Left lung (tissue), 10 donors: ENCODE results near the gene BATF3. TPM values are rescaled to one million over a fixed set of nuclear protein-coding genes. Genes with fewer than 3 reads are reported as not detected.
A peak's percentile ranks its signal among the peaks of the same experiment; 100 is the strongest.

Experiments used
- ATAC-seq: fragments of 200-7000 bp; cut with Tn5 transposase; one replicate; pipeline ENCODE4 v1.9.1; 2020; ENCODE audit warnings: moderate library complexity
- DNase-seq, 4 donors: peaks; one replicate each; pipeline ENCODE4 v3.0.0-alpha.2; 2013 to 2020
- H3K27ac ChIP-seq, 2 donors: fragments of 200-600 bp; sonication (generic) in 1 of 2; one replicate each; pipeline versions ENCODE4 v1.5.0 to v1.8.0; 2020 to 2021
- H3K27me3 ChIP-seq, 2 donors: fragments of 200-600 bp; sonication (generic) in 1 of 2; one replicate each; pipeline versions ENCODE4 v1.5.0 to v1.8.0; 2020 to 2021
- H3K36me3 ChIP-seq, 2 donors: fragments of 200-600 bp; sonication (generic) in 1 of 2; one replicate each; pipeline versions ENCODE4 v1.5.0 to v1.8.0; 2020 to 2021
- H3K4me1 ChIP-seq, 2 donors: fragments of 200-600 bp; one replicate each; pipeline ENCODE4 v1.8.0; 2021
- H3K4me3 ChIP-seq, 2 donors: fragments of 200-600 bp; sonication (generic) in 1 of 2; one replicate each; pipeline versions ENCODE4 v1.5.0 to v1.8.0; 2020 to 2021; ENCODE audit warnings: mild to moderate bottlenecking in 1 of 2
- H3K9me3 ChIP-seq, 2 donors: fragments of 200-600 bp; sonication (generic) in 1 of 2; one replicate each; pipeline versions ENCODE4 v1.5.0 to v1.8.0; 2020 to 2021
- CTCF ChIP-seq, 2 donors: fragments of 200-600 bp; sonication (generic) in 1 of 2; IDR thresholded peaks; one replicate each; pipeline versions ENCODE4 v1.5.0 to v1.8.0; 2021; ENCODE audit warnings: antibody characterized with exemption in 2 of 2
- intact Hi-C, 2 donors: fragments of 100-400 bp; cut with DNase I; formaldehyde crosslinking; loops; one replicate each; pipeline versions ENCODE4 v1.11.2 to v1.14.2; 2022
- polyA plus RNA-seq, 6 donors: library from polyadenylated mRNA; unstranded; fragments of 120-200 nt; gene quantifications; one replicate each; pipeline ENCODE4 v1.2.1, GENCODE V29; 2013; ENCODE audit not compliant: insufficient read length in 6 of 6
- total RNA-seq, 2 donors: library from RNA; stranded (reverse); fragmentation: NEBNext Ultra II Directional; extraction: Animal tissue kit (Norgen Biotek cat#: 25700); gene quantifications; one replicate each; pipeline ENCODE4 v1.2.1, GENCODE V29; 2021
- donor health status: DM: no; HTN: yes; CAD: no.
- donor health status: DM: no; HTN: no; CAD: no.

BATF3 gene
- total and polyA plus RNA-seq, 8 donors: 1.3 to 9.0 (median 2.6) TPM

GRCh38 chr1:212710566-212710965, 10.9 kb upstream of the BATF3 start:
- Histone ChIP-seq H3K36me3 (no peaks in the 10 kb centered on the region), H3K27ac (no peak overlapping the region), H3K4me1 (no peaks in the 10 kb centered on the region), H3K4me3 (no peak overlapping the region), H3K27me3 (no peaks in the 10 kb centered on the region), H3K9me3 (no peaks in the 10 kb centered on the region)
- TF ChIP-seq CTCF (IDR thresholded peaks at IDR 0.05): no peak
- ATAC-seq (no peak), DNase-seq (no peak)
- intact Hi-C loops: no loop called here

GRCh38 chr1:212703991-212704564, 4.4 kb upstream of the BATF3 start:
- intact Hi-C loops: no loop called here
- Histone ChIP-seq H3K36me3 (no peaks in the 10 kb centered on the region), H3K9me3 (no peaks in the 10 kb centered on the region), H3K27ac (no peak overlapping the region), H3K4me3 (no peak overlapping the region), H3K27me3 (peaks cover 0 to 21% of the 10 kb centered on the region in 2 donors), H3K4me1 (peaks cover under 1 to 25% of the 10 kb centered on the region in 2 donors)
- no peak for TF ChIP-seq CTCF (IDR thresholded peaks at IDR 0.05)
- ATAC-seq: no peak
- no peak for DNase-seq

GRCh38 chr1:212702672-212703071, 3.0 kb upstream of the BATF3 start:
- intact Hi-C loops: no loop called here
- no peaks in the 10 kb centered on the region for H3K9me3 ChIP-seq
- DNase-seq (no peak), ATAC-seq (no peak)
- H3K4me3 ChIP-seq: no peak overlapping the region
- no peak for TF ChIP-seq CTCF (IDR thresholded peaks at IDR 0.05)
- H3K27me3 ChIP-seq: peaks cover 0 to 21% of the 10 kb centered on the region in 2 donors
- no peaks in the 10 kb centered on the region for H3K36me3 ChIP-seq
- peaks cover 4 to 39% of the 10 kb centered on the region in 2 donors for H3K4me1 ChIP-seq
- H3K27ac ChIP-seq: no peak overlapping the region

- intact Hi-C loops: no loop called here
- H3K4me3 ChIP-seq: no peak overlapping the region
- TF ChIP-seq CTCF (IDR thresholded peaks at IDR 0.05): no peak
- peaks cover 0 to 21% of the 10 kb centered on the region in 2 donors for H3K27me3 ChIP-seq
- H3K36me3 ChIP-seq: no peaks in the 10 kb centered on the region
- DNase-seq (no peak), ATAC-seq (no peak)
- no peak overlapping the region for H3K27ac ChIP-seq
- no peaks in the 10 kb centered on the region for H3K9me3 ChIP-seq
- H3K4me1 ChIP-seq: peaks cover 4 to 40% of the 10 kb centered on the region in 2 donors
These were observed 2.3 kb upstream of the BATF3 start for GRCh38 chr1:212701910-212702309.

- peaks cover 0 to 21% of the 10 kb centered on the region in 2 donors for H3K27me3 ChIP-seq
- H3K4me3 ChIP-seq: peak overlapping the region; percentile 47 to 64
- peak; percentile 41 to 81 (median 62) for DNase-seq
- no peaks in the 10 kb centered on the region for H3K36me3 ChIP-seq
- H3K27ac ChIP-seq: peak overlapping the region; percentile 61 to 77
- H3K9me3 ChIP-seq: no peaks in the 10 kb centered on the region
- H3K4me1 ChIP-seq: peaks cover 4 to 40% of the 10 kb centered on the region in 2 donors
- TF ChIP-seq CTCF (IDR thresholded peaks at IDR 0.05): no peak
- intact Hi-C loops: no loop called here
- peak; percentile 75 for ATAC-seq
These were observed 1.5 kb upstream of the BATF3 start for GRCh38 chr1:212700892-212701819.
